ENCODE results near the gene ANKFN1.

ANKFN1 gene

DNA sequence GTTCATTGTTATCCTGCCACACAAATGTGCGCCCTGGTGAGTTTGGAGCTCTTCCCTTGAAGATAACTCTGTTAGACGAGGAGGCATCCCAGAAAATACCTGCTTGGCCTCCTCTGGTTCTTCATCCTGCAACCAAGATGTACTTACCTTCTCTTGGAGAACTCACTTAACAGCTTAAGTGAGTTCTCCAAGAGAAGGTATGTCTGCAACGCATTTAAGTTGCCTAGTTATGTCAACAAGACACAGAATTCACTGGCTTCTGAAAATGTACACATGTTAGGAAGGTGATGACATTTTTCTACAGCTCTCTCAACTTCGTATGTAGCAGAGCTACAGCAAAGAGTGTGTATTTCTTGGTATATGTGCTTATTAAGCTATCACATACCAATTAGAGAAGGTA, 361.6 kb downstream of the ANKFN1 start:
- DNase-seq (ENCODE audit: extremely low read depth, low read depth) = no peak

DNA sequence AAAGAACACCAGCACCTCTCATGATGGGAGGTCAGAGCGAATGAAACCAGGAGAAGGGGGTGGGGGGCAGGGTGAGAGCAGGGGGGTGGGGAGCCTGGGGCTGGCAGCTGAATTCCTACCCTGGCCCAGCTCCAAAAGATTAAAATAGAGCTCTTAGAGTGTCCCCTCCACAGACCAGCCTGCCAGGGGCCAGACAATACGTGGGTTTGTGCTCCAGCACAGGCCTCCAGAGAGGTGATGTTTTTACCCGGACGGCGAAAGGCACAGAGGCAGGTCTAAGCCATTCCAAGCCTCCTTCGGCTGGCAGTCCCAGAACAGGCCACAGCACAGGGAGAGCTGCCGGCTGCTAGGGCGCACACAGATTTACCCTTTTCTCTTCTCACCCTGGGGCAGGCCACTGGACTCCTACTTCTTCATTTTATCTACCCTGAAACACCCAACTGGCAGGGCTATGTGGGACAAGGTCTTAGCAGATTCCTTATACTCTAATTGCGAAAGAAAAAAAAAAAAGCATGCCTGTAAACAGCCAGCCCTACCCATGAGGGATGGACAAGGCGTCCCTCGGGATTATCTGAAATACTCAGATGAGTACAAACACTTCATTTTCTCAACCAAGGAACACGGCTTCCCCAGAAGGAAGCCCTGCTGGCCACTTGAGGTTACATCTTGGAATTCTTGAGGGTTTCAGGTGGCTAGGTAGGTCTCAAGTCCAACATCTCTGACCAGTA, 368.3 kb downstream of the ANKFN1 start:
- TF ChIP-seq, protein P1, sequence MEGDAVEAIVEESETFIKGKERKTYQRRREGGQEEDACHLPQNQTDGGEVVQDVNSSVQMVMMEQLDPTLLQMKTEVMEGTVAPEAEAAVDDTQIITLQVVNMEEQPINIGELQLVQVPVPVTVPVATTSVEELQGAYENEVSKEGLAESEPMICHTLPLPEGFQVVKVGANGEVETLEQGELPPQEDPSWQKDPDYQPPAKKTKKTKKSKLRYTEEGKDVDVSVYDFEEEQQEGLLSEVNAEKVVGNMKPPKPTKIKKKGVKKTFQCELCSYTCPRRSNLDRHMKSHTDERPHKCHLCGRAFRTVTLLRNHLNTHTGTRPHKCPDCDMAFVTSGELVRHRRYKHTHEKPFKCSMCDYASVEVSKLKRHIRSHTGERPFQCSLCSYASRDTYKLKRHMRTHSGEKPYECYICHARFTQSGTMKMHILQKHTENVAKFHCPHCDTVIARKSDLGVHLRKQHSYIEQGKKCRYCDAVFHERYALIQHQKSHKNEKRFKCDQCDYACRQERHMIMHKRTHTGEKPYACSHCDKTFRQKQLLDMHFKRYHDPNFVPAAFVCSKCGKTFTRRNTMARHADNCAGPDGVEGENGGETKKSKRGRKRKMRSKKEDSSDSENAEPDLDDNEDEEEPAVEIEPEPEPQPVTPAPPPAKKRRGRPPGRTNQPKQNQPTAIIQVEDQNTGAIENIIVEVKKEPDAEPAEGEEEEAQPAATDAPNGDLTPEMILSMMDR (IDR thresholded peaks at IDR 0.05; ENCODE audit: low read depth, low read length) = no peak
- DNase-seq (ENCODE audit: extremely low read depth, low read depth) = no peak

More for the DNA sequence above, 361.6 kb downstream of the ANKFN1 start:
- TF ChIP-seq, protein P1 (IDR thresholded peaks at IDR 0.05; ENCODE audit: low read depth, low read length) = no peak

DNA sequence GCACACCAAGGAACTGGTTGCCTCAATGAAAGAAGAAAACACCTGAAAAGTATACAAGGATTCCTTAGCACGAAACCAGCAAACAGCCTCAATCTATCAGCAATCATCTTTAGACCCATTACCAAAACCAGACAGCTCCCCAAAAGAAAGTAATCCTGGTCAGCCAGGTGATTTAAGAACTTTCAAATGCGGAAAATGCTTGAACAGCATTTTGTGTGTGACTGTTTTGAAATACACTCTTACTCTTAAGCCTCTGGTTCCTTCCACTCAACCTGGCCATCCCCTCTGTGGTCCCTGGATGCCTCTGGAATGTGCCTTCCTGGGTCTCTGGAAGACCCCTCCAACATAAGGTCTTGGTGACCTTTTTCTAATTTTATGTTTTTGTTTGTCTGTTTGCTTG, 369.8 kb downstream of the ANKFN1 start:
- DNase-seq (ENCODE audit: extremely low read depth, low read depth) = no peak
- TF ChIP-seq, protein P1 (IDR thresholded peaks at IDR 0.05; ENCODE audit: low read depth, low read length) = no peak

DNA sequence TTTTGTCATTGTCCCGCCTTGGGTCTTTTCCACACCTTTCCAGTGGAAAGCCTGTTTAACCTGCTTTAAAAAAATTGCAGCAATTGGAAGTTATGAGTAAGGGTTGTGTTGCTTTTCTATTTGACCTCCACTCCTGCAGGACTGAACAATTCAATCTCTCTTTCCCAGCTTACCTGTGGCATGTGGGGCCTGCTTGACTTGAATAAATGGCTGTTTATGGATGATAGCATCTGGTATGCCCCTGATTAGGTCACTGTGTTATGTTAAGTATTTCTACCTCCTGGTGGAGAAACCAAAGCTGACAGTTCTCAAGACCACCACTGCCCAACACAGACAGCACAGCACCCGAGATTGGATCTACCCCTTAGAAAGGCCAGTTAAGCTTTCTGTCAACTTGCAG, 375.4 kb downstream of the ANKFN1 start:
- no peak for DNase-seq (ENCODE audit: extremely low read depth, low read depth)
- TF ChIP-seq, protein P1 (IDR thresholded peaks at IDR 0.05; ENCODE audit: low read depth, low read length) = no peak

DNA sequence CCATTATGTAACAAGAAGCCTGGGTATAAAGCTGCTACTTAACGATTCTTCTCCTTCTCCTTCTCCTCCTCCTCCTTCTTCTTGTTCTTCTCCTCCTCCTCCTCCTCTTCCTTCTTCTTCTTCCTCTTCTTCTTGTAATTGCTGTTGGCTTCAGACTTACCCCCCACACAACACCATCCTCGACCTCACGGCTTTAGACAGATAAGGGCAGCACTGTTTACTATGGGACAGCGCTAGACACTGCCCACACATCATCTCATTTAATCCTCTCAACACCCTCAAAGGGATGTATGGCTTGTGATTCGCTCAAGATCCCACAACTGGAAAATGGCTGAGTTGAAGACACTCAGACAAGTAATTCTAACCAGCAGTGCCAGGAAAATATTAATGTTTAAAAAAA, 379.7 kb downstream of the ANKFN1 start:
- DNase-seq (ENCODE audit: extremely low read depth, low read depth) = no peak
- TF ChIP-seq, protein P1 (IDR thresholded peaks at IDR 0.05; ENCODE audit: low read depth, low read length) = no peak

DNA sequence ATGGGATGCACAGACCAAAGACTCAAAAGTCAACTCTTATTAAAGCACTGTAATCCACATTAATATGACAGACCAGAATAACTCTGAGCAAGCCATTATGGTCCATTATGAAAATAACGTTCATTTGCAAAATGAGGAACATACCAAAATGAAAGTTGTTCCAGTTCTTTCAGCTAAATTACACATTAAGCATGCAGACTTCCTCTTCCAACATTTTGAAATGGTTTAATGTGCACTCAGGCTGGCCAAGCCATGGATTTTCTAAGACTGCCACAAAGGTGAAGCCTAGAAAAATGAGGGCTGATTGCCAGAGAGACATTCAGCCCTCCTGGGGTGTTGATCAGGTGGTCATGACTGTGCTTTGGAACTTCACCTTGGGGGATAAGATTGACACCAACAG, 383.5 kb downstream of the ANKFN1 start:
- TF ChIP-seq, protein P1 (IDR thresholded peaks at IDR 0.05; ENCODE audit: low read depth, low read length) = no peak

DNA sequence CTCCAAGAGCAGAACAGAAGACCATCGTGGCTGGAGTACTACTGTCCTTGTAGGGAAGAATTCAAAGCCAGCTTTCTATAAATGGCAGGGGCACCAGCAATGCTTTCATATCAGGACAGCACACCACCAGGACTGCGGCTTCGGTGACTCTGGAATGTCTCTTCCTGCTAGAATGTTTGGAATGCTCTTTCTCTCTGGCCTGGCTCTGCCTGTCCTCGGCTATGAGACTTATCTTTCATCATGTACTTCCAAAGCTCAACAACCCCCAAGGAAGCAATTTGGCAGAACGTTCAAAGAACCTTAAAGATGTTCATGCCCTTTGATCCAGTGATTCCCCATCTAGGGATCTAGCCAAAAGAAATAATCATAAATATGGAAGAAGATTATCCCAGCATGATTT, 387.6 kb downstream of the ANKFN1 start:
- no peak for DNase-seq (ENCODE audit: extremely low read depth, low read depth)
- TF ChIP-seq, protein P1 (IDR thresholded peaks at IDR 0.05; ENCODE audit: low read depth, low read length) = no peak

More for the DNA sequence above, 383.5 kb downstream of the ANKFN1 start:
- no peak for DNase-seq (ENCODE audit: extremely low read depth, low read depth)

Data from AG09319 (cell line).